KG1 (cell line): Measurements from ENCODE around the gene MLC1.
"Not testable (repeated sequence)": the region's sequence is repeated elsewhere in the genome, so short reads cannot be mapped to it uniquely, and the experiment has no call there.

Source experiments
- DNase-seq: peaks from one replicate; lab custom pipeline; 2025; lab: John Stamatoyannopoulos, UW

The MLC1 gene

DNA sequence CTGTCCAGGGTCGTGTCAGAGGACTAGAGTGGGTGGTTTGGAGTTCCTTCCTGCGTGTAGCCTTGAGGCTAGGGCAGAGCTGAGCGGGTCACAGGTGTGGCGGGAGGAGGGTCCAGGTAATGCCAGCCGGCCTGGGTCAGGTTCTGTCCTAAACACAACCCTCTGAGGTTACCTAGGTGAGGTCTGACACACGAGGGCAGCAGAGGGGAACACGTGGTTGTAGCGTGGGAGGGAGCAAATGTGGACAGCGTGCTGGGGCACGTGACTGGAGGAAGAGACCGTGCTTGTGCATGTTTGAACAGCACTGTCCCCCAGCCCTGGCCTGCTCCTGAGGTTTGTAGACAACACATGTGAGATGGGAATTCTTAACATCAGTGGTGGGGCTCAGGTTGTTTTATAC, 17.7 kb upstream of the MLC1 start:
- no peak for DNase-seq

DNA sequence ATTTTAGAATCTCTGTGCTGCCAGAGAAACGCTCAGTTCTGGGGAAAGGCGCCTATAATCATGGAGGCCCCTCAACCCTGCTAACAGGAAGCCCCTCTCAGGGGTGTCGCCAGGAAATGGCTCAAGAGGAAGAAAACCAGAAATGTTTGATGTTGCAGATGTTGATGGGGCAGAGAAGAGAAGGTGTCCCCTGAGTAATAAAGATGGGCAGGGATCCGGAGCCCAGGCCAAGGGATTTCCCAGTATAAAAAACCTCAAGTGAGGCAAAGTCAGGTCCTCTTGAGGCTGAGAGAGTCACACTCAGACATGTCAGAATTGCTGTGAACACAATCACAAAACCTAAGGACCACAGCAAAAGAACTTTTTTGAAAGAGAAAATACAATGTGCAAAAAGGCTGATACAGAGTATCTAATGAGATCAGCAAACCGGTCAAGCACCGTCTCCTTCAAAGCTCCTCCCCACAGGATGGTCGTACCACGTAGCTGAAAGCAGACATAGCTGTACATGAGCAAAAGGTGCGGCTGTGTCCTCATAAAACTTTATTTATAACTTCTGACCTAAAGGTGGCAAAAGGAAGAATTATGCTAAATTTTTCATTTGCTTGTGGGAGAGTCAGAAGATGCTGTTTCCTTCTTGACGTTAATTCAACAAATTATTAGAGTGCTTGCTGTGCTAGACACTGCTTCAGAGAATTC, 16.8 kb upstream of the MLC1 start:
- DNase-seq = no peak

DNA sequence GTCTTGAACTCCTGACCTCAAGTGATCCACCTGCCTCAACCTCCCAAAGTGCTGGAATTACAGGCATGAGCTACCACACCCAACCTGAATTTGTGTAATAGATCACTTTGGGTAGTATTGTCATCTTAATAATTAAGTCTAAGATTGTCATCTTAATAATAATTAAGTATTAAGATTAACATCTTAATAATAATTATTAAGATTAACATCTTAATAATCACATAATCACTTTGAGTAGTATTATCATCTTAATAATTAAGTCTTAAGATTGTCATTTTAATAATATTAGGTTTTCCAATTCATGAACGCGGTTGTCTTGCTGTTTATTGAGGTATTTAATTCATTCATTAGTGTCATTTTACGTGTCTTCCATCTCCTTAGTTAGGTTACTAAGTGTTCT, 12.8 kb upstream of the MLC1 start:
- DNase-seq = no peak

DNA sequence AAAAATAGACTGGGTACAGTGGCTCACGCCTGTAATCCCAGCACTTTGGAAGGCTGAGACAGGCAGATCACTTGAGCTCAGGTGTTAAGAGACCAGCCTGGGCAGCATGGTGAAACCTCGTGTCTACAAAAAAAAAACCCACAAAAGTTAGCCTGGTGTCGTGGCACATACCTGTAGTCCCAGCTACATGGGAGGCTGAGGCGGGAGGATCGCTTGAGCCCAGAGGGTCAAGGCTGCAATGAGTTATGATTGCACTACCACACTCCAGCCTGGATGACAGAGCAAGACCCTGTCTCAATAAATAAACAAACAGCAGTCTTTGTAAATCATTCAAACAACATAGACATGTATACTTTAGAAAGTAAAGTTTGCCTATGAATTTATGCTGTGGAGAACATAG, 7.1 kb upstream of the MLC1 start:
- DNase-seq = no peak

DNA sequence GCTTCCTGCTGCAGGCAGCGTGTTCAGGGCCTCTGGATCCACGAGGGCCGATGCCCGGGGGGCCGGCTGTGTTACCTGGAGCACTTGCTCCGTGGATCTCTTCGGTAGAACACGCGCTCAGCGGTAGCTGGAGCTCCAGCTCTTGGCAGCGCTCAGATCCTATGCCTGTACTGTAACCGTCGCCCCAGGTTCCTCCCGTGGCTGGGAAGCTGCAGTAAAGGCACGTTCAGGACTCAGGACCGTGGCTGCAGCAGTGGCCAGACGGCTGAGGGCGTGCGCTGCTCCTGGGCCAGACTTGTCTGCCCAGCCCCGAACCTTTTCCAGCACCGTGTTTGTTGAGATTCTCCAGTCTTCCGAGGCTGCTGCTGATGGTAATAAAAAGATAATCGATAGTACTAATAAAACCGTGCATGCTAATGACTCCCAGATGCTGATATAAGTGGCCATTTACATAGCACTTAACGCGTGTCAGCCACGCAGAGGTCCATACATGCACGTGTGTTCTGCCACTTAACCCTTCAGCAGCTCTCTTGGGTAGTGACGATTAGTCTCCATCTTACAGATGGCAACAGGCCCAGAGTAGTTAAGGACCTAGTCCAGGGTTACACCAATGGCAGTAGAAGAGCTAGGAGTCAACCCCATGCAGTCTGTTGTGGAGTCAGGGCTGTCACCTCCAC, 6.0 kb upstream of the MLC1 start:
- no peak for DNase-seq

DNA sequence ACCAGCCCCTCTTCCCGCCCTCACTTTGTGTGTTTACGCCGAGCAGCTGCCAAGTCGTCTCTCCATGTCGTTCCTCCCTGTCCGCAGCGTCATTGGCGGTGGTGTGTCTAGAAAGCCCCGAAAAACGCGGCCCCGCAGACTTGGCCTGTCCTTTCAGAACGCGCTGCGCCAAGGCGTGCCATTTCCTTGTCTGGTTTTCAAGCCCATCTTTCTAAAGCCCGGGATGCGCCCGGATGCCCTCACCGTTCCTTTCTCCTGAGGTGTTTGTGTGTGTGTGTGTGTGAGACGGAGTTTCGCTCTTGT, 5.1 kb upstream of the MLC1 start:
- DNase-seq = no peak

DNA sequence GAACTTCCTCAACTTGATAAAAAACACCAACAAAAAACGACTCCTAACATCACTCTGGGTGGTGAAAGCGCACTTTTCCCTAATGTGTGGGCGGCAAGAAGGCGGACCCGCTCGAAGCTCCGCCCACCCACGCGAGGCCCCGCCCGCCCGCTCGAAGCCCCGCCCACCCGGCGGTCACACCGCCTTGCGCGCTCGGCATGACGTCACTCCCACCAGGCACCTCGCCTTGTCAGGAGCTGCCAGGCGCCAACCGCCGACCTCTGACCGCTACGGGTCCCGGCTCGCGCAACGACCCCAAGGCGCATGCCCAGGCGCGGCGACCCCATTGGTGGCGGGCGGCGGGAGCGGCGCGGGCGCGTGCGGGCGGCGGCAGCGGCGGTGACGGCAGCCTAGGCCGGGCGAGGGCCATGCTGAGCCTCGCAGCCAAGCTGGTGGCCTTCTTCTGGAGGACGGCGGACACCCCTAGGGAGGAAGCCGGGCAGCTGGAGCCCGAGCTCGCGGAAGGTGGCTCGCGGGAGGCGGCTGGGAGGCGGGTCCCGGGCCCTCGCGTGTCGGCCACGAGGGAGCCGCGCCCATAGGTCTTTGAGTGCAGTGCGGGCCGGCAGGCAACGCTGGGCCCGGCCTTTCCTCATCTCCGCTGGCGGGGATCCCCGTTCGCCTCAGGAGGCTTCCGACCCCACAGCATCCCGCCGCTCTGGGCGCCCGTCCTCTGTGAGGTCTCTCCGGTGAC, 4.6 kb upstream of the MLC1 start, which contains the start of gene MOV10L1:
Gene MOV10L1 (plus strand): TSS at position 325 of the 730 bp plus-strand sequence. CDS start 83 bp downstream, at position 408.
- DNase-seq = no peak

DNA sequence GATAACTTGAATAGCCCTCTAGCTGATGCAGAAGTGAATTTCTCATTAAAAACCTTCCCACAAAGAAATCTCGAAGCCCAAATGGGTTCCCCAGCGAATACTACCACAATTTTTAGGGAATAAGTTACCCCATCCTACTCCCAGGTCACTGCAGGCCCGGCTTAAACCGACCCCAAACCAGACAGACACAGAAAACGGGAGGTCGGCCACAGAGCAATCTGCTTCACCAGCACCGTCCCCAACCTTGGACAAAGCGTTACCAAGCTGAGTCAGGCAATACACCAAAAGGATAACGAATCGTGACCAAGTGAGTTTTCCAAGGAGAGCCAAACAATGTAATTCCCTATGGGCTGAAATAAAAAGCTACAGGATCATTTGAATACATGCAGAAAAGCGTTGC, 4.0 kb upstream of the MLC1 start:
- DNase-seq = no peak

DNA sequence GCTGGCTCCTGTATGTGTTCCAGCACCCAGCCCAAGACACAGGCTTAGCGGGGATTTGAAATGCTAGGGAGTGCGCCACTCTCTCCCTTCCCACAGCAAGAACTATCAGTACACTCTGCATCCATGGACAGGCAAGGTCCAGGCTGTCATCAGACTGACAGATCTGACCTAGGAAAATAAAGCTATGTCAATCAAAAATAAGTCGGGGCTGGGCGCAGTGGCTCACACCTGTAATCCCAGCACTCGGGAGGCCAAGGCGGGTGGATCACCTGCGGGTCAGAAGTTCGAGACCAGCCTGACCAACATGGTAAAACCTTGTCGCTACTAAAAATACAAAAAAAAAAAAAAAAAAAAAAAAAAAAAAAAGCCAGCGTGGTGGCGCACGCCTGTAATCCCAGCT, 2.9 kb upstream of the MLC1 start:
- no peak for DNase-seq

DNA sequence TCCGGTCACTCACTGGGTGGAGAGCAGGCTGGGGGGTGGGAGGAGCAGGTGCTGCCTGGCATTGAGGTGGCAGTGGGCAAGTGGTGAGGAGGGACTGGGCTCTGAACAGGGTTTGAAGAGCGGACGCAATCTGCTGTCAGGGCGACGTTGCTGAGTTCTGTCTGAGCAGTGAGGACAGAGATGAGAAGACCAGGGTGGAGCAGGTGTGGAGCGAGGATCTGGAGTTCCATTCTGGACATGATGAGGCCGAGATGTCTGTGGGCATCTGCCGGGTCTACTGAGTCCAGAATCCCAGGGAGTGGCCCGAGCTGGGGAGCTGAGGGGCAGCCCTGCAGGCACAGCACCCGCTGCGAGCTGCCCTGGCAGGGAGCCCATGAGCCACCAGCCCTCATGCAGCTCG, 2.4 kb upstream of the MLC1 start:
- DNase-seq = no peak

DNA sequence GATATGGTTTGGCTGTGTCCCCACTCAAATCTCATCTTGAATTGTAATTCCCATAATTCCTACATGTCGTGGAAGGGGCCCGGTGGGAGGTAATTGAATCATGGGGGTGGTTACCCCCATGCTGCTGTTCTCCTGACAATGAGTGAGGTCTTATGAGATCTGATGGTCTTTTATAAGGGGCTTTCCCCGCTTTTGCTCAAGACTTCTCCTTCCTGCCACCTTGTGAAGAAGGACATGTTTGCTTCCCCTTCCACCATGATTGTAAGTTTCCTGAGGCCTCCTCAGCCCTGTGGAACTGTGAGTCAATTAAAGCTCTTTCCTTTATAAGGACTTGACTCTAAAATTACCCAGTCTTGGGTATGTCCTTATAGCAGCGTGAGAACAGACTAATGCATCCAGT, 1.7 kb upstream of the MLC1 start:
- not testable (repeated sequence) for DNase-seq

DNA sequence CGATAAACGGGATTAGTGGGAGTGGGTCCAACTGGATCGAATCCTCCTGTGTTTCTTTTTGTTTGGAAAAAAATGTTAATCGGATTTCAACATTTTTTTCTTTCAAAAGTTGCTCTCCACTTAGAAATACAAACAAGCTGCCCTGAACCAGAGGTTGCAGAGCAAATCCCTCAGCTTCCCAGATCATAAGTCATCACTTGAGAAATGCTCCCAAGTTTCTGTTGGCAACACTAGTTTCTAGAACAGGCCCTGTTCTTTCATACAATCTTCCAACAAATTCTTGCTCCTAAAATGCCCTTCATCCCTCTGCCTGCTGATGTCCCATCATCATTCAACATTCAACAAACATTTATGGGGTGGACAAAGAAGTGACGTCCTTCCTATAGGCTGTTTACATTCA, 1.3 kb upstream of the MLC1 start:
- no peak for DNase-seq

DNA sequence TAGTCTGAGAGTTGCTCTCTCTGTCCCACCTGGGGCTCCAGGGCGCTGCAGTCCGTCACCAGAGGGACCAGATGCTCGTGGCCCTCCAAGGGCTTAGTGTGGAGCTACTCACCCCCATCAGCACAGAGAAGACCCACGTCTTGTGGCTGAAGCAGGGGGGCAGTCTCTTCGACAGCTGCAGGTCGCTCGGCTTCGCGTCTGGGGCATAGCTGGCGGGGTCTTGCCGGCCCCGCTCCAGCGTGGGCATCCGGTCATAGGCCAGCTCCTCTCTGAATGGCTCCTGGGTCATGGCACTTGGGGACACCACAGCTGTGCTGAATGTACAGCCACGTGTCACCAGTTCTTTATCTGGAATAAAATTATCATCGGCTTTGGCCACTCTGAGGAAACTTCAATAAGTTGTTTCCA, 608 bp downstream of the MLC1 start:
- no peak for DNase-seq

DNA sequence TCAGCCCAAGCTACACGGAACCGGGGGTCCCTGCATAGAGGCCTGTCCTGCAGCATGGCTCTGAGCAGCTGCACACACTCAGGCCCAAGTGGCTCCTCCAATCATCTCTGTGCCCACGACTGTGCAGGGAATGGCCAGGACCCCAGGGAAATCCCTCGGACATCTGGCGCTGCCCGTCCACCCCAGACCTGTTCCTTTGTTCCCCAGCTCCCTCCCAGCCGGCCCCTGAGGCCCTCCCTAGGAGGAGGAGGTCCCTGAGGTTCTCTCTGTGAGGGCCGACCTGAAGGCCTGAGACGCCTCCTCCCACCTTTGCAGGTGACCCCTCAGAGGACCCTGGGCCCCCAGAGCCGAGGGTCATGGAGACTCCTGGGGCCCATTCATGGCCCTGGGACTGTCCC, 1.1 kb downstream of the MLC1 start:
- DNase-seq = no peak

DNA sequence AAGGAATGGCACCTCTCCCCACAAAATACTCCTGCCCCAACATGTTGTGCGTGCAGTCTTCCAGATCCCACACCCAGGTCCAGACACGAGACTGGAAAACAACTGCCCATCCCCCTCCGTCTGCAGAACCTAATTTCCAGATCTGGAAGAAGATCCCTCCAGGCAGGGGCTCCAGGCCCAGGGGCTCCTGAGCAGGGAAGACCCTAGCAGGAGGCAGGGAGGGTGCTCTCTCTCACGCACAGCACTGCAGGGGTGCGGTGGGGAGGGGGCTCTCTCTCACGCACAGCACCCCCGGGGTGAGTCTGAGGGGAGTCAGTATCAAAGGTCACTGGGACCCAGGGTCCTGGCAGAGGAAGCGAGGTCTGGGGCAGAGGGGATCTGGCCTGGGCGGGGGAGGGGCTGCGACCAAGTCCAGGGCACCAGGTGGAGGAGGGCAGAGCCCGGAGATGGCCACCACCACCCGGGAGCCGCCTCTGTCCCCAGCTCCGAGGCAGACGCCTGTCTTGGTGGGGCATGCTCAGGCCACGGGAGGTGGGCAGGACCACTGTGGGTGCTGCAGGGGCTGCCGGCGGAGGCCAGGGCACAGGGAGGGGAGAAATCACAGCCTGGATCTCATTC, 1.7 kb downstream of the MLC1 start:
- DNase-seq = no peak

DNA sequence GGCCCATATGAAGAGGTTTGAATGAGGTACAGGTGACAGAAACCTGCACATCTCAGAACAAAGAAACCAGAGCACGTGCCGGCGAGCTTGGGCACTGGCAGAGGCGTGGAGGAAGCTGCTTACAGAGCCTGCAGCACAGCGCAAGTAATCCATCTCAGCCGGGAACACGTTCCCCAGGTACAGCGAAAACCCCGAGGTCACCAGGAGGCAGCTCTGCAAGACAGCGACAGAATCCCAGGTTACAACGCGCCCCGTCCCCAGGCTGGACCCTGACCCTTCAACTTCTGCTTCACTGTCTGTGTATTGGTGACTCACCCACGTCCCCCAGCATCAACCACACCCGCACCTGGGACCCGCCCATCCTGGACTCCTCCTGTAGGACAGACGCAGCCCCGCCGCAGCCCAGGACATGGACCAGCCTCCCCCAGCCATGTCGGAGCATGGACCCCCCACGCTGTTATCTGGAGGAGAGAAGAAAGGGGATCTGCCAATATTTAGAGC, 2.2 kb downstream of the MLC1 start:
- no peak for DNase-seq

DNA sequence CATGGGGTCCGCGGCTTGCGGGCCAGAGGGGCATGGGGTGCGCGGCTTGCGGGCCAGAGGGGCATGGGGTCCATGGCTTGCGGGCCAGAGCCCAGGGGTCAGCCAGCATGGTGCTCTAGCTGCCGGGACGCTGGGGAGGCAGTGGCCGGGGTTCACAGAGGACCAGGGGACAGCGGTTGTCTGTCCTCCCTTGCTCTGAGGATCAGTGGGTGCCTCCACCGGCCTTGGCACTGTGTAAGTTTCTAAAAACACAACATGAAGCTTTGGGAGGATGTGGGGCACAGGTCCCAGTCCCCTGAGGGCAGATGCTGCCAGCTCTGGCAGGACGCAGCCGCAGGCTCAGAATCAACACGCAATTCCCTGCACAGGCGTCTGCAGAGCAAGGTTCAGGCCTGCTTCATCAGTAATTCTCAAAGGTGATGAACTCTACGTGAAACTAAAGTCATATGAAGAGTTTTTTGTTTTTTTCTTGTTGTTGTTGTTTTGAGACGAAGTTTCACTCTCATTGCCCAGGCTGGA, 3.0 kb downstream of the MLC1 start:
- DNase-seq = no peak

DNA sequence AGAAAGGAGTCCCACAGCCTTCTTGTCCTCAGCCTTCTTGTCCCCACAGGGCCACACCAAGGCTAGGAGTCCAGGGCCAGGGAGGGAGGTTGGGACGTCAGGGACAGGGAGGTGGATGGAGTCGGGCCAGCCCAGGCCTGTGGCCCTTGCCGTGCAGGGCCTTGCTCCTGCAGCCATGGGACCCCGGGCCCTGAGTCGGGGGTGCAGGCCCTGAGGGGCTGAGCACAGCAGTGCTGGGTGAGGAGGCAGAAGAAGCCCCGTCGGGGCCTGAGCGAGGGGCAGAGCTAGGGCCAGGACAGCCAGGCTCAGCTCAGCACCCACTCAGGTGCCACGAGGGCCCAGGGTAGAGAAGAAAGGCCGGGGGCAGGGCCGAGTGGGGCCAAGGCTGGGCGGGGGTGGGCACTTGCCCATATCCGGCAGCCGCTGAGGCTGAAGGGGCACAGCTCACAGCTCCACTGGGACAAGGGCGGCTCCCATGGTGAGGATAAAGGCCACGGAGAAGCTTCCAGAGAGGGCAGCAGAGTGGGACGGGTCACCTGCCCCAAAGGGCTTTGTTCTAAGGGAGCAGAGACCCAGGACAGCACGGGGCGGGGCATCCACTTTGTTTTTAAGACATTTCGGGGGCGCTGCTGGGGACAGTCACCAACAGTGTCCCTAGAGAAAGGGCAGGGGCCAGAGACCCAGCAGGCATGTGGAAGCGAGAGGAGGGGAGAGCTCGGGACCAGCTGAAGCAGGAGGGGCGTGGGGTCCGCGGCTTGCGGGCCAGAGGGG, 3.6 kb downstream of the MLC1 start:
- DNase-seq = no peak

DNA sequence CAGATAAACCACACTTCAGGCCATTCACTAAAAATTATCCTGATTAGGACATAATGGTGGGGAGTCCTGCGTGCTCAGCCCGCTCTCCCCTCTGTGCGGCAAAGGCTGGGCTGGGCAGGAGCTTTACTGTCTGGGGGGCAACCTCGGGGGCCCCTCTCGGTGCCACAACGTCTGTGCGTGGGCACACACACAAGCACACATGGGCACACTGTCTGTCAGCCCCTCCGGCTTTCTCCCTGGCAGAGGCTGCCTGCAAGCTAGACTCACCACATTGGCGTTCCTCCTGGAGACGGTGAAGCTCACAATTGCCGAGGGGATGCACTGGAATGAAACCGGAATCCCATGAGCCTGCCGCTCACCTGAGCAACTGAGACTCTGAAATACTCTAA, 5.2 kb downstream of the MLC1 start:
- no peak for DNase-seq

DNA sequence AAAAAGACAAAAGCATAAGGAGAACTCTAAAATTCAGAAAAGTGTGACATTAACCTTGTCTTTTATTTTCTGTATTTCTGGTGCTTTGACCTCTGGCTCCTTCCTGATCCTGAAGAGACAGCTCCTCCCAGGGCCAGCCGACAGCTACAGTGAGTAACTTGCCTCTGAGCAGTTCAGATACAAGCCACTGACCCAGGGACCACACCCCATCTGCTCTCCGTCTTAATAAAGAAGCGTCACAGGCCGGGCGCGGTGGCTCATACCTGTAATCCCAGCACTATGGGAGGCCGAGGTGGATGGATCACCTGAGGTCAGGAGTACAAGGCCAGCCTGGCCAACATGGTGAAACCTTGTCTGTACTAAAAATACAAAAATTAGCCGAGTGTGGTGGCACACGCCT, 6.5 kb downstream of the MLC1 start:
- DNase-seq = no peak

DNA sequence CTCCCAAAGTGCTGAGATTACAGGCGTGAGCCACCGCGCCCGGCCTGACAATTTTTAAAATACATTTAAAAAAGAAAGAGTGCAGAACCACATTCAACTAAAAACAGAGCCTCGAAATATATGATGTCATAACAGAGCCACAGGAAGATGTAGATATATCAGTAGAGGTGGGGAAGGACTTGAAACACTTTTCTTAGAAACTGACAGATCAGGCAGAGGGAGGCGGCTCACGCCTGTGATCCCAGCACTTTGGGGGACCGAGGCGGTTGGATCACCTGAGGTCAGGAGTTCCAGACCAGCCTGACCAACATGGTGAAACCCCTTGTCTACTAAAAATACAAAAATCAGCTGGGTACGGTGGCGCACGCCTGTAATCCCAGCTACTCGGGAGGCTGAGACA, 7.0 kb downstream of the MLC1 start:
- DNase-seq = no peak
